Fibroblast of gingiva (primary cell): ENCODE results near the gene APH1A.
"Not testable (repeated sequence)": the region's sequence is repeated elsewhere in the genome, so short reads cannot be mapped to it uniquely, and the experiment has no call there.

Experiments used
- DNase-seq: peaks from one replicate; pipeline ENCODE4 v3.0.0-alpha.2; 2011; ENCODE audit warnings: low read depth

APH1A gene

DNA sequence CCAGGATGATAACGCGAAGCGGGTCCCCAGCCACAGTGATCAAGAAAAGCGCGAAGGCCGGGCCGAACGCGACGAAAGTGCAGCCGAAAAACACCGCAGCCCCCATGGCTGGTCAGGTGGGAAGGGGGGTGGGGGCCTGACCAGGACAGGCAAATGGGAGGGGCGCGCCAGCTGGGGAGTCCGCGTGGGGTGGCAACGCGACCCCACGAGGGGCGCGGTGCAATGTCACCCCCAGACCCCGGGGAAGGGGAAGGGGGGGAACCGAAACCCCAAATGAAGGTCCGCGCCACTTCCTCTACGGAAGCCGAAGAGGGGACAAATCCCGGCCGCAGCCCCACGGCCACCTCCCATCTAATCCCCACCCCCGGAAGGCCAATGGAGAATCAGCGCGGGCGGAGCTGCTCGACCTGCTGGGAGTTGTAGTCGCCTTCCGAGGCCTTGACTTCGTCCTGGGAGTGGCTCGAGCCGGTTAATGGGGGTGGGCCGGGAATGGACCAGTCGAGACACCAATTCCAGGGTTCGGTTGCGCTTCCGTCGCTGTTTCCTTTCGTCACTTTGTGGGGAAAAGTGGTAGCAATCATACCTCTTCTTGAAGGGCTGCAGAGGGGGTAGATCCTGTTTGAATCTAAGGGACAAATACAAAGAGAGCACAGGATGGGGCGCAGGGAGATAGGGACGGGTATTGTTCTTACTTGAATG lies at the start of gene APH1A:
TSS of gene APH1A (minus strand) at position 312 of the 699 bp plus-strand sequence. CDS start at position 106, 206 bp downstream.
- DNase-seq = peak; percentile 97

DNA sequence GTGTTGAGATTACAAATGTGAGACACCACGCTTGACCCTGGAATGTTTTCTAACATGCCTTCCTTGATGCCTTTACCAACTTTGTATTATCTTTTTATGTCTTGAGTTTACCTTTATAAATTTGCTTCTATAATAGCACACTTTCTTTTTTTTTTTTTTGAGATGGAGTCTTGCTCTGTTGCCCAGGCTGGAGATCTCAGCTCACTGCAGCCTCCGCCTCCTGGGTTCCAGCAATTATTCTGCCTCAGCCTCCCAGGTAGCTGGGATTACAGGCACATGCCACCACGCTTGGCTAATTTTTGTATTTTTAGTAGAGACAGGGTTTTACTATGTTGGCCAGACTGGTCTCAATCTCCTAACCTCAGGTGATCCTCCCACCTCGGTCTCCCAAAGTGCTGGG lies 45.9 kb upstream of the APH1A start:
- not testable (repeated sequence) for DNase-seq

DNA sequence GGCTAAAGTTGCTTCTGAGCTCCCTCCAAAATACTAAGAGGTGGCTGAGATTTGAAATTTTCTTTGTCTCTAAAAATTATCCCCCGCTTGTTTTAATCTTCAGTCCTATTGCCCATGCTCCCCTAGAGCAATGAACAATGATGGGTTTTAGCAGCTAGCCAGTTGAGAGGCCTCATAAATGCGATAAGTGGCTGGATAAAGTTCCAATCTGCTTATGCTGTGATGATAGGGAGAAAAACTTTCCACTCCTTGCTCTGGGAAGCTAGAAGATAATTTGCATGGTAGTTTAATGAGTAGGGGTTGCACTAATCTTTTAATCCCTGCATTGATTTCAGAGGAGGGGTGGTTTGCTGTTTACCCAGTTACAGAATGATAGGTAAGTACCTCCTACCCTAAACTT lies 42.9 kb upstream of the APH1A start:
- DNase-seq = no peak

DNA sequence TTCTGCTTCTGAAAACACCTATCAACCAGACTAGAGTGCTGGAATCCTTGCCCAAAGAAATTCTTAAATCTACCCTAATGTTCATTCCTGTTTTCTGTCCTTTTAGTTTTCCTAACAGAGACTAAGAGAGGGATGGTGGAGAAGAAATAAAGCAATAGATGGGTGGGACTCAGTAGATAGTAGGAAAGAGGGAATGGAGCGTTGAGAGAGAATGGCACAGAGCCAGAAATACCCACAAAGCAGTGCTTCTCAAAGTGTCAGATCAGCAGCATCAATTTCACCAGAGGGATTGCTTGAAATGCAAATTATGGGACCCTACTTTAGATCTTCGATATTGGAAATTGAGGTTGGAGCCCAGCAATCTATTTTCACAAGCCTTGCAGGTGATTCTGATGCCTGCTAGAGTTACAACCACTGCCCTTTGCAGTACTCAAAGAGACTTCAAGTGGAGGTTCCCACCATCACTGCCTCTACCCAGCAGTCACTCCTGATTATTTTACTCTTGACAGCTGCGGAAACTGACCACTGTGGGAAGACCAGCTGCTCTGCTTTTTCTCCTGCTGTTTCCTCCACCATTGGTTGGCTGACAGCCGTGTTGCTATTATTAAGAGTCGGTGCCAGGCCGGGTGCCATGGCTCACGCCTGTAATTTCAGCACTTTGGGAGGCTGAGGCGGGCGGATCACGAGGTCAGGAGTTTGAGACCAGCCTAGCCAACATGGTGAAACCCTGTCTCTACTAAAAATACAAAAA lies 41.1 kb upstream of the APH1A start:
- DNase-seq = no peak

DNA sequence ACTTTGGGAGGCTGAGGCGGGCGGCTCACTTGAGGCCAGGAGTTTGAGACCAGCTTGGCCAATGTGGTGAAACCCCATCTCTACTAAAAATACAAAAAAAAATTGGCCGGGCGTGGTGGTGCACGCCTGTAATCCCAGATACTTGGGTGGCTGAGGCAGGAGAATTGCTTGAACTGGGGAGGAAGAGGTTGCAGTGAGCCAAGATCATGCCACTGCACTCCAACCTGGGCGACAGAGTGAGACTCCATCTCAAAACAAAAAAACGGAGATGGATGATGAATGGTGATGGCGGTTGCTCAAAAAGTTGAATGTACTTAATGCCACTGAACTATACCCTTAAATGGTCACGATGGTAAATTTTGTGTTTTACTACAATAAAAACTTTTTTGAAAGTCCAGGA lies 39.8 kb upstream of the APH1A start:
- not testable (repeated sequence) for DNase-seq

DNA sequence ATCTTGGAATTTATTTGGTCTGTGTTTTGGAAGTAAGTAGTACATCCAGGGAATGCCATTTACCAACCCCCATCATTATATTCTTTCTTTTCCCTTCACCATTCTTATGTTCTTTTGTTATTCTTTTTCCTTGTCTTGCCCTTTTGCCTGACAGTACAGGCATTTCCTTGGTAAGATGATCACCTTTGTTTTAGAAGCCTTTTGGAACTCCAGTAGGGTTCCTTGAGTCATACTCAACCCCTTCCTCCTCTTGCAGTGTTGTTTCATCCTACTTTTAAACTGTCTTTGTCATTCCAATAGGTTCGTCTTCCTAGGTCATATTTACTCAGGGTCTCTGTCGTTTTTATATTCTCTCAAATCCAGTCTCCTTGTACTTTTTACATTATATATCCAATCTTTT lies 34.1 kb upstream of the APH1A start:
- no peak for DNase-seq

DNA sequence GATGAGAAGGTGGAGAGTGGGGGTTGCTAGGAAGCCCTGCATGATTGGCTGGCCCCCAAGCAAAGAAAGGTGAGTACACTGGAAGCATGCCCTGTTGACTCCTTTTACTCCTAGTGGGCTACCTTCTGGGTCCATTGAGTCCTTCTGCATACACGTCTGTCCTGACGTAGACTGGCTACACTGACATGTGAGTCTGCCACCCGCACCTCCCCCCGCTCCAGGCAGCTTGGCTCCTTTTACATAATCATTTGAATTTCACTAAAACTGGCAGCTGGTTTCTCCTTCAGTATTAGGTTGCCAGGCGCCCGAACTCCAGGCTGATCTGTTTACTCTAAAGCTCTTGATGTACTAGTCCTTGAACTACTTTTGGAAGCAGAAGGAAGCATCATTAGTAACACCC lies 33.5 kb upstream of the APH1A start:
- DNase-seq = no peak

DNA sequence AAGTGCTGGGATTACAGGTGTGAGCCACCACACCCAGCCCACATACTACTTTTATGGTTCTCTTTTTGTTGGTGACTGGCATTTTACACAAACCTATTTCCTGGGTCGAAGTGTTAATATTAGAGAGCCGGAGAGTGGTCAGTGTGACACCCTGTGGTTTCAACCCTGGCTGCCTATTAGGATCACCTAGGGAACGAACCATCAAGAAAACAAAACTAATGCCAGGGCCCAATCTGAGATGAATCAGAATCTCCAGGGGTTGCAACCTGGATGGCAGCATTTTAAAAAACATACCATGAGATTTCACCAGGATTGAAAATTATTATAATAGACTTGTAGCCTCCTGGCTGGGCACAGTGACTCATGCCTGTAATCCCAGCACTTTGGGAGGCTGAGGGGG lies 30.9 kb upstream of the APH1A start:
- no peak for DNase-seq

DNA sequence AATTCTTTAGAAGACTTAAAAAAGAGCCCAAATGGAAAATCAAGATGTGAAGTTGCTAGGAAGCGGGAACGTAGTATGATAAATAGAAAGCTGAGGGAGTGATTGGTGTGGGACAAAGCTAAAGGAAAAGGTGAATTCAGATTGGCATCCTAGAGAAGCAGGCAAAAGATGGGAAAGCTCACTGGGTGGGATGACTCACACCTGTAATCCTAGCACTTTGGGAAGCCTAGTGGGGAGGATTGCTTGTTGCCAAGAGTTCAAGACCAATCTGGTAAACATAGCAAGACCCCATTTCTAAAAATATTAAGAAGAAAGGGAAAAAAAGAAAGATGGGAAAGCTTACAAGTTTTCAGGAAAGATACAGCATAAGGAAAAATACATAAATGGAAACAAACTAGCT lies 26.7 kb upstream of the APH1A start:
- DNase-seq = no peak

DNA sequence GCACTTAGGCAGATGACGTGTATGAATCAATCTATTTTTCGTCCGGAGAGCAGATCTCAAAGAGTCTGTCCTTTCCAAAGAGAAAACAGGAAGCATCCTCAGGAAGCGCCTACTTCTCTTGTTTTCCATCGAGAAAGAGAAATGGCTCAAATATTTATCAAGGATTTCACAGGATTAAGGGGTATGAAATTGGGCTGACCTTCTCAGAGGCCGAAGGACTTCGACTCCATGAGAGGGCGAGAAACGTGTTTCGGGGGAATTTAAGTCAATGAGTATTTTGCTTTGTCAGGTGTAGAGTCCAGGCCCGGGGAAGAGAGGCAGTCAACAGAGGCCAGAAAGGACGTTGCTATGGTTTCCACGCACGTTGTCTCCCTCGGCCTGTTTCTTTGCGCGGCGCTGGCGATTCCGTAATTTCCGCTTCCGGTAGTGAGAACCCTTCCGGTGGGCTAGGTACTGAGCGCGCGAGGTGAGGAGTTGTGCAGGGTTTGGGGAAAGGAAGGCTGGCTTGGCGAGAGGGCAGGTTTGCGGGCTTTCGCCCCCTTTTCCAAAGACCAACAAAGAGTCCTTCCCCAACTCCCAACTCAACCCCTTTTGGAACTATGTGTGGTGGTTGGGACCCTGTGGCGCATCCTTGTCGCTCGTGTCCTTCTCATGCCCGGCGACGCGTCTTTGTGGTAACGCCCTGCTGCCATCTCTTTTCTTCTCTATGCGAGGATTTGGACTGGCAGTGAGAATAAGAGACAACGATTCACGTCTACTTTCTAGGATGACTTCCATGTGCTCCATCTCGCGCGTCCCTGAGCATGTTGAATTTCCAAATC lies 24.8 kb upstream of the APH1A start, which contains the start of gene MRPS21:
TSS of gene MRPS21 (plus strand) at position 429 of the 821 bp plus-strand sequence. CDS start 506 bp downstream, outside the sequence.
- DNase-seq = peak; percentile 88

DNA sequence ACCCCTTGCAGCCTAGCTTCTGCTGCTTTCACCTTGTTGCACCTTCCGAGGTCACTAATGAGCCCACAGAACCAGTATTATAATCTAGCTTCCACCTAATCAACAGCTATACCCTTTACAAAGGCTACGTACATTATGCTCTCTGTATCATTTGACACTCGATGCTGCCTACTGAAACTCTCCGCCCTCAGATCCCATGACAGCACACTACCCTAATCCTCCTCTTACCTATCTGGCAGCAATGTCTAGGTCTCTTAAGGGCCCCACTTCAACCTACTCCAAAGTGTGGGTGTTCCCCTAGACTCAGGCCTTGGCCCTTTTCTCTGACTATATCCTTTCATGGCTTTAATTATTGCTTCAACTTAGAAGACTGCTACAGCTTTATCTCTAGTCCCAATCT lies 20.0 kb upstream of the APH1A start:
- DNase-seq = no peak

DNA sequence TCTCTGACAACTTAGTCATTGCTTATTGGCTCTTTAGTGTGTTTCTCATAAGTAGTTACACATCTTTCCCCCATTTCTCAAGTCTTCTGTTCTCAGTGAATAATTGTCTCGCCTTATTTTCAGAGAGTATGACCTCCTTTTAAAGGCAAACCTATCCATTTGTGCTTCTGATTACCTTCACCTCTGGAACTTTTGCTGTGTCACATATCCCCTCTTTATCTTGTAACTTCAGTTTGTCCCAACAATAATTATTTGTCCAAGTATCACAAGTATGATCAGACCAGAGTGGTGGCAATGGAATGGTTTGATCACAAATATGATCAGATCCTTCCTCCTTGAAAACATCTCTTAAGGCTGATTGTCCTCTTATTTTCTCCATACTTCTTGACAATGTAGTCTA lies 19.6 kb upstream of the APH1A start:
- DNase-seq = no peak

DNA sequence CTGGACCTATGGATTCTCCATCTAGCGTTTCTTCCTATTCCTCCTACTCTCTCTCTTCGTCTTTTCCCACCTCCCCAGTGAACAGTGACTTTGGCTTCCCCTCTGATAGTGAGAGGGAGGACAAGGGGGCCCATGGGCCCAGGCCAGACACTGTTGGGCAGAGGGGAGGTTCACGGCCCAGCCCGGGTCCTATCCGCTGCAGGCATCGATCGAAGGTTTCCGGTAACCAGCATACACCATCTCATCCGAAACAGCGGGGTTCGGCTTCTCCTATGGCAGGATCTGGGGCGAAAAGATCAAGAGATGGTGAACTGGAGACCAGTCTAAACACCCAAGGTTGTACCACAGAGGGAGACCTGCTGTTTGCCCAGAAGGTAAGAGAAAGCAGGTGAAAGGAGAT lies 14.4 kb upstream of the APH1A start:
- DNase-seq = no peak

DNA sequence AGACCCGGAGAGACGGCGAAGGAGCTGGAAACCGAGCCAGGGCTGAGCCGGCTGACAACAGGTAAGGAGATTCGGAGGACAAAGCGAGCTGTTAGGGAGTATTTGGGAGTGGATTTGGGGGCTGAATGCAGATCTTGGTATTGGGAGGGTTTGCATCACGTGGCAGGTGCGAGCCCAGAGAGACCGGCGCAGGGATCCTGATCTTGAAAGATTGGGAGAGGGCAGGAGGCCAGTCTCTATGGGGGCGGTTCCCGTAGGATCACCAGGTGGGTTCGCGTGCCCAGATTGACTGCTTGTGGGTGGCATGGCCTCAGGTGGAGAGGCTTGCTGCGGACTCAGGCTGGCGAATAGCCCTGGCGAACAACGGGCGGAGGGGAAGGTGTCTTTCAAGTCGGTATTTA lies 13.7 kb upstream of the APH1A start:
- DNase-seq = no peak

DNA sequence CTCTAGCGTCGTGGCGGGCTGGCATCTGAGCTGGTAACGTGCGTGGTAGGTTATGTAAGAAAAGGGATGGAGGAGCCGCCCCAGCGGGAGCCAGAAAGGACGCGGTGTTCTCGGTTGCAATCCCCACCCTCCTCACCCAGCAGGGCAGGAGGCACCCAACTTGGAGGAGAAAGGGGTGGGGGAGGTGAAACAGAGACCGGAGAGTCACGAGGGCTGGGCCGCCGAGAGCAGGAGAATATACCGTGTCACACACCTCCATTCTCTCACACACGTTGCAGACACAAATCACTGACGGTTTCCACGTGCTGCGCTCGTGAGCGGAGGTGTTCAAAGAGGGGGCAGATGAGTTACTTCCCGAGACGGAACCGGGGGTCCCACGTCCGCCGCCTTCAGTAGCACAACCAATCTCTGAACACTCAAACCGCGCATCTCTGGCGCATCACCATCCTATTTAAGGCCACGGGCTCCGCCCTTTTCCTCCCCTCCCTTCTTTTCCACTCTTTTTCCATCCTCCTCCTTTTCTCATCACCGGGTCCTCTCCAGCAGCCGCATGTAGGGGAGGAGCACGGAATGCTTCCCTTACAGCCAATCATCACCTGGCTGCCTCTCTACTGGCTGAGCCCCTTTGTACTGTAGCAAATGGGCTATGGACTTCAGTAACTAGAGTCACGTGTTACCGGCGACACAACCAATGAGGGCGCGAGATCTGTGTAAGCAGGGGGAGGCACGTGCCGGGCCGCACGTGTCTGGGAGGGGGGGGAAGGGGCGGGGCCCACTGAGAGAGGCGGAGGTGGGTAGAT lies 13.1 kb upstream of the APH1A start, which contains the start of gene CIART:
TSS of gene CIART (plus strand) at position 797 of the 800 bp plus-strand sequence. CDS start 714 bp downstream, outside the sequence.
- peak; percentile 97 for DNase-seq

DNA sequence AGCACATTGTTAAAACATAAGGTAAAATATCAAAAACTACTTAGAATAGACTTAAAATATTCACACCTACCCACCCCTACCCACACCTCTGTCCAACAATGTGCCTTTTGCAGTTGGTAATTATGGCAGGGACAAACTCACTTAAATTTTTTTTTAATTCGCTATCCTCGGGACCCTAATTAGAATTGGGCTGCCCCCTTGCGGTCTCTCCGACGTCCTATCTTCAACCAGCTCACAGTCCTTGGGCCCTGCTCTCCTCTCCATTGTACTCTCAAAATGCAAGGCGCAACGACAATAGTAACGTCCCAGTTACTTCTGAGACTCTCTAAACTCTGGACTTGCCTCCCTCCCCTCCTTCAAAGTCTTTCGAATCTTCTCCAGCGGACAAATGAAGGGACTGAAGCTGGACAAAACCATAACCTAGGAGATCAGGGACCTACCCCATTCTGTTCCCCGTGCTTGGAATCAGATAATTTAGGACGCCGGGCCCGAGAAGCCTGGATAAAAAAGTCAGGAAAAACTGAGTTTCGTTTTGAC lies 12.5 kb upstream of the APH1A start:
- DNase-seq = peak; percentile 59

DNA sequence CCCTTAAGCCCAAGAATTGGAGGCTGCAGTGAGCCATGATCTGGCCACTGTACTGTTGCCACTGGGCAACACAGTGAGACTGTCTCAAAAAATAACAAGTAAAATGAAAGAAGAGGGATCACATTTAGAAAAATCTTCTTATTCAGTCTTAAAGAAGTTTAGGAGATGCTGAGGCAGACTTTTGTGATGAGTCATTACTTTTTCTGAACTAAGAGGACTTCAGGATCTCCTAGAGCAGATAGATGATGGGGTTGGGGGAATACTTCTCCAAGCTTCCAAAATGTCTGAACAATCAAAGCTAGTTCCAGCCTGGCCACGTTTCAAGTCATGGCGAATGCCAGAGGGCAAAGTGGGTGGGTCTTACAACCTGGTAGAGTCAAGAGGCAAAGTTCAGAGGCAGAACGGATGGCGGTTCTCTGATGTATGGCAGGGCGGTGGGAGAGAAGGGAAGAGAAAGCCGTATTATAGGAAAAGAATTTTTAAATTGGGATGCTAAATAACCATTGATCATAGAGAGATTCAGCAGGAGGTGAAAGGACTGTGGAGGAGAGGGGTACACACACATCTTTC lies 11.4 kb upstream of the APH1A start:
- no peak for DNase-seq

DNA sequence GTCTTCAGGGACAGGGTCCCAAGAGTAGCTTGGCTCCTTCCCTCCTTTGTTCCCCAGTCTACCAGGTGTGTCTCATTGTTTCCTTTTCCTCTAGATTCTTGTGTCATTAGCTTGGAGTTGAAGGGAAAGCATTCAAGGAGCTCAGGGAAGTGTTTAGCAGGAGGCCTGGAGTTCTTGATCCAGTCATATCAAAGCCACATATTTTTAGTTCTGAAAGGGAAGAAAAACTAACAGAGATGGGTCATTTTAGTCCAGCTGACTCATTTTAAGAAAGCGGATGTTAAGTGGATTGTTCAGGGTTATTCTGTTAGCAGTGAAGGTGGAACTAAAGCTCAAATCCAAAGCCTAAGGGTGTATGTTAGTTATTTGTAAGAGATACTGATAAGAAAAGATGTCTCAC lies 4.5 kb upstream of the APH1A start:
- DNase-seq = no peak

DNA sequence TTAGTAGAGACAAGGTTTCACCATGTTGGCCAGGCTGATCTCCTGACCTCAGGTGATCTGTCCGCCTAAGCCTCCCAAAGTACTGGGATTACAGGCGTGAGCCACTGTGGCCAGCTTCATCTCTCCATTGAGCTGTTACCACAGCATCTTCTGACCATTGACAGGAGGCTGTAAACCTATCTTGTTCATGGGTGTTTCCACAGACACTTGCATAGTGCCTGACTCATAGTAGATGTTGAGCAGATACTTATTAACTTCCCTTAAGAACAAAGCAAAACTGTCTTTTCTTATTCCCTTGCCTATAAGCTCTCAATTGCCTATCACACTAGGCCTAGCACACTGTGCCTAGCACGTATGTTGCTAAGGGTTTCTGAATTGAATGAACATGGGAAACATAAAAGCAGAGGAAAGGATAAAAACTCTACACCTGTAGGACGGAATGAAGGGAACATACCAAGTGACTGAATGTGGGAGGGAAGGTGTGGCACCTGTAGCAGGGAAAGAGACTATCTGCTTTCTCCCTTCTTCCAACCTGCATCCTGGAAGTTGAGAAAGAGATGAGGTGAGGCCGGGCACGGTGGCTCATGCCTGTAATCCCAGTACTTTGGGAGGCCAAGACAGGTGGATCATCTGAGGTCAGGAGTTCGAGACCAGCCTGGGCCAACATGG lies 2.6 kb upstream of the APH1A start:
- DNase-seq = no peak

DNA sequence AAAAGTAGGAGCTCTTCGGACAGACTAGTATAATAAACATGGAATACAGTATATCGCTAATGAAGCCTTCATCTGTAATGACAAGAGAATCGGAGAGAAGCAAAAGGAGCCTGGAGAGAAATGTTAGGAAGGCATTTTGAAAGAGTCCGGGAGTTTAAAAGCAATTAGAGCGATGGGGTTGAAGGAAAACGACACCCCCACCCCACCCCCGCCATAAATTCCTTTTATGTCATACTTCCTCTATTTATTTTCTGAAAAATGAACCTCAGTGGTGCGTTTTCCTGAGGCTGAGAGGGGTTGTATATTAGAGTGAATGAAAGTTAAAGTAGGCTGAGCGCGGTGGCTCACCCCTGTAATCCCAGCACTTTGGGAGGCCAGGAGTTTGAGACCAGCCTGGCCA lies 635 bp upstream of the APH1A start:
- DNase-seq = no peak

DNA sequence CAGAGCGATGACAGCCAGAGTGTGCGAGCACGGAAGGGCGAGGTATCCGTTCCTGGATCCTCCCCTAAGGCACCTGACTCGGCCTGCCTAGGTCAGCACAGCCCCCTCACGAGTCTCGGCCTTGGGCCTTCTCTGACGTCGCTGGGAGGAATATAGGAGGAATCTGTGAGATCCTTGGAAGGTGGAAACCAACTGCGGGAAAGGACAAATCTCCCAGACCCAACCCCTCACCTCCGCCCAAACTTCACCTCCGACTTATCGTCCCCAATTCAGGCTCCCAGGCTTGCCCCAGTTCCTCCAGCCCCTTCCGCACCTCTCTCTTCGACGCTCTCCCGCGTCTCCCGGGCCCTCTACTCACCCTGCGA lies 494 bp downstream of the APH1A start:
- DNase-seq = peak; percentile 29
